ENCODE results near the gene SMPD3. TPM values are rescaled to one million over a fixed set of nuclear protein-coding genes. Genes with fewer than 3 reads are reported as not detected.

The SMPD3 gene
- total RNA-seq, 4 donors from 2014 or later, result 0.20 to 3.3 (median 0.63) TPM

DNA sequence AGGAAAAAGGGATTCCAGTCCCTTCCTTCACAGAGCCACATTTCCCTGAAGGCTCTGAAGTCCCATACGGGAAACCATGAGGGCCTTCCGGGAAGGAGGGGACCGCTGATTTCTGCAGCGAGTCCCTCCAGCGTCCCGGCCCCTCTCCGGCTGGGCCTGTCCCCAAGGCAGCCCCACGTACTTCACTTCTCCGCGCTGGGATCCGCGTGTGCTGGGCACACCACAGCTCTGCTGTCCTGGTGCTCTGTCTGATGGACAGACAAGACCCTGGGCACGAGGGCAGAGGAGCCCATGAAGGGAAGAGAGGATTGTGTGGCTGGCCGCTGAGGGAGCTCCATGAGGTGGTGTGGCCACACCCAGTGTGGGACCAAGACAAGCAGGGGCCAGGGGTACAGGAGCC, 80.4 kb downstream of the SMPD3 start:
- Histone ChIP-seq H3K27ac (no peak overlapping the region), H3K27me3 (peaks cover 0 to 26% of the 10 kb centered on the region in 2 donors), H3K4me1 (peaks cover 0 to 21% (median 8%) of the 10 kb centered on the region in 4 donors), H3K36me3 (no peaks in the 10 kb centered on the region), H3K4me3 (no peak overlapping the region), H3K9me3 (no peaks in the 10 kb centered on the region)
- WGBS, 2 donors, result 79 to 83% methylated on average over 14 of the region's 14 CpGs
- no peak for TF ChIP-seq EP300 (IDR thresholded peaks at IDR 0.05)
- TF ChIP-seq, protein P1, sequence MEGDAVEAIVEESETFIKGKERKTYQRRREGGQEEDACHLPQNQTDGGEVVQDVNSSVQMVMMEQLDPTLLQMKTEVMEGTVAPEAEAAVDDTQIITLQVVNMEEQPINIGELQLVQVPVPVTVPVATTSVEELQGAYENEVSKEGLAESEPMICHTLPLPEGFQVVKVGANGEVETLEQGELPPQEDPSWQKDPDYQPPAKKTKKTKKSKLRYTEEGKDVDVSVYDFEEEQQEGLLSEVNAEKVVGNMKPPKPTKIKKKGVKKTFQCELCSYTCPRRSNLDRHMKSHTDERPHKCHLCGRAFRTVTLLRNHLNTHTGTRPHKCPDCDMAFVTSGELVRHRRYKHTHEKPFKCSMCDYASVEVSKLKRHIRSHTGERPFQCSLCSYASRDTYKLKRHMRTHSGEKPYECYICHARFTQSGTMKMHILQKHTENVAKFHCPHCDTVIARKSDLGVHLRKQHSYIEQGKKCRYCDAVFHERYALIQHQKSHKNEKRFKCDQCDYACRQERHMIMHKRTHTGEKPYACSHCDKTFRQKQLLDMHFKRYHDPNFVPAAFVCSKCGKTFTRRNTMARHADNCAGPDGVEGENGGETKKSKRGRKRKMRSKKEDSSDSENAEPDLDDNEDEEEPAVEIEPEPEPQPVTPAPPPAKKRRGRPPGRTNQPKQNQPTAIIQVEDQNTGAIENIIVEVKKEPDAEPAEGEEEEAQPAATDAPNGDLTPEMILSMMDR (IDR thresholded peaks at IDR 0.05), result no peak
- TF ChIP-seq POLR2A (IDR thresholded peaks at IDR 0.05), result no peak
- no peak for DNase-seq (ENCODE audit: low spot score in 2 of 2)

DNA sequence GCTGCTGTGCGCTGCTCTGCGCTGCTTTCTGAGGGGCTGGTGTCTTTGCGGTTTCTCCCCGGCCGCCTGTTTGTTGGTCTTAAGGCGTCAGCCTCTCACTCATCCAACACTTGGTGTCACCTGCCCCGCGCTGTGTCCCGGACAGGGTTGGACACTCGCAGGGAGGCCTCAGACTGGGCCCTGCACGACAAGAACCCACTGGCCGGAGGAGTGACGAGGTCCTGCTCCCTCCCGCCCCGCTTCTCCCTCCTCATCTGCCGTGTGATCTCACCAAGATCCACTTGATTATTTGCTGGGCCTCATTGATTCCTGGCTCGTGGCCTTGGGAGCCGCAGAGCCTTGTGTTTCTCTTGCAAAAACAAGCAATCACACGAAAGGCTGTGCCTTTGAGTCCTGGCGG, 80.9 kb downstream of the SMPD3 start:
- no peak for TF ChIP-seq POLR2A (IDR thresholded peaks at IDR 0.05)
- no peak overlapping the region for H3K27ac ChIP-seq
- peaks cover 0 to 26% of the 10 kb centered on the region in 2 donors for H3K27me3 ChIP-seq
- H3K36me3 ChIP-seq, result no peaks in the 10 kb centered on the region
- H3K4me3 ChIP-seq, result no peak overlapping the region
- WGBS, 2 donors, result 75 to 78% methylated on average over 20 of the region's 20 CpGs
- no peak for DNase-seq (ENCODE audit: low spot score in 2 of 2)
- H3K4me1 ChIP-seq, result peaks cover 0 to 21% (median 8%) of the 10 kb centered on the region in 4 donors
- no peaks in the 10 kb centered on the region for H3K9me3 ChIP-seq

DNA sequence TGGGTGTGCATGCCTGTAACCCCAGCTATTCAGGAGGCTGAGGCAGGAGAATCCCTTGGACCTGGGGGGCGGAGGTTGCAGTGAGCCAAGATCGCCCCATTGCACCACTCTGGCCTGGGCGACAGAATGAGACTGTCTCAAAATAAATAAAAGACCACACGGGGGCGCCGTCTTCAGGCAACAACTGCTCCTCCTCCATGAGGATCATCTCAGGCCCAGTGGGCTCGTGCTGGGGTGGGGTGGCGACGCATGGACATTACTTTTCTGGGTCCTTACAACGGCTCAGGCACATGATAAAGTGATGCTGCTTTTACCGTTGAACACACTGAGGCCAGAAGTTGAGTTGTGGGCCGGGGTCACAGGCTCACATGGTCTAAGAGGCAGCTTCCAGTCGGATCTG, 81.3 kb downstream of the SMPD3 start:
- H3K27ac ChIP-seq, result no peak overlapping the region
- peaks cover 0 to 21% (median 8%) of the 10 kb centered on the region in 4 donors for H3K4me1 ChIP-seq
- no peak overlapping the region for H3K4me3 ChIP-seq
- H3K27me3 ChIP-seq, result peaks cover 0 to 26% of the 10 kb centered on the region in 2 donors
- no peaks in the 10 kb centered on the region for H3K9me3 ChIP-seq
- DNase-seq (ENCODE audit: low spot score in 2 of 2), result peak in 1 of 2 donors; percentile 41
- H3K36me3 ChIP-seq, result no peaks in the 10 kb centered on the region
- WGBS, 2 donors, result 30 to 47% methylated on average over 13 of the region's 13 CpGs
- no peak for TF ChIP-seq EP300 (IDR thresholded peaks at IDR 0.05)
- TF ChIP-seq, protein P1 (IDR thresholded peaks at IDR 0.05), result peak in 2 of 5 experiments; percentile 17 to 32

DNA sequence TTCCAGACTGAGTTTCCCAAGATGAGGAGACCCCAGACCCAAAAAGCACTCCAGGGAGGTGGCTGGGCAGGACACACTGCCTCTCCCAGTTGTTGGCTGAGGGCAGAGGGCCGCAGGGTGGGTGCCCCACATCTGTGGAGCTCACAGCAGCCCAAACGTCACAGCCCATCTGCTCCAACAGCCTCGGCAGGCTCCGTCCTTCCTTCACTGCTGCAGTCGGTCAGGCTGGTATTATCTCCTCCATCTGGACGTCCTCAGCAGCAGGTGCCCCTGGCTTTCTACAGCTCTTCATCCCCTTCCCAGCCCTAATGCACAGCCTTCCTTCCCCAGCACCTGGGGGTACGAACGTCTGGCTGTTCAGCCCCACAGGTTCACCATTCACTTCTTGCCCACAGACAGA, 82.2 kb downstream of the SMPD3 start:
- peaks cover 0 to 7% (median 0%) of the 10 kb centered on the region in 3 donors for H3K36me3 ChIP-seq
- TF ChIP-seq, protein P1 (IDR thresholded peaks at IDR 0.05), result no peak
- TF ChIP-seq EP300 (IDR thresholded peaks at IDR 0.05), result no peak
- no peak for TF ChIP-seq POLR2A (IDR thresholded peaks at IDR 0.05)
- H3K27ac ChIP-seq, result no peak overlapping the region
- 58 to 68% methylated on average over 8 of the region's 8 CpGs for WGBS, 2 donors
- no peaks in the 10 kb centered on the region for H3K9me3 ChIP-seq
- H3K4me1 ChIP-seq, result peaks cover 0 to 26% (median 8%) of the 10 kb centered on the region in 4 donors
- no peak for DNase-seq (ENCODE audit: low spot score in 2 of 2)
- no peak overlapping the region for H3K4me3 ChIP-seq
- H3K27me3 ChIP-seq, result peaks cover 0 to 26% of the 10 kb centered on the region in 2 donors

DNA sequence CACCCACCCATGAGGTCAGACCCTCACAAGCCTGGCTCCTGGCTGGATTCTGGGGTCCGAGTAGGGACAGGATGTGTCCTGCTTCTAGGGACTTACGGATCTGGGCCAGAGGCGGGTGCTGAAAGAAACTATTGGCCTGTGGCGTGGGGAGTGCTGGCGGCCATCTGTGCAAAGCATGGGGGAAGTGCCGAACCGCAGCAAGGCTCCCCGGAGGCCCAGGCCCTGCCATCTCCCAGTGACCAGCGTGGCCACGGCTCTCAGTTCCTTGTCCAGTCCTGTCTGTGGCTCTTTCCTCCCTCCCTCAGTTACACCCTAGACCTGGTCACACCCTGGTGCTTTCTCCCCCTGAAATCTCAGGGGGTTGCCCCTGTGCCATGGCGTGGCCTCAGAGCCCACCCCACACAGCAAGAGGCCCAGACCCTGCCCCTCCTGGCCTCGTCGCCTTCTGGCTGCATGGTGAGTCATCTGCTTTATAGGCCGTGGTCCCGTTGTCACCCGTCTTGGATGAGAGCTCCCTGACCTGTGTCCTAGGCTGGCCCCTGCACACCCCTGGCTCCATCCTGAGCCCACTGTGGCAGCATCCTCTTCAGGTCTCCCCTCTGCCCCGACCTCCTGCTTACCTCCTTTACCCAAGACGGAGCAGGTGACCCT, 83.0 kb downstream of the SMPD3 start:
- no peak for DNase-seq (ENCODE audit: low spot score in 2 of 2)
- H3K9me3 ChIP-seq, result no peaks in the 10 kb centered on the region
- TF ChIP-seq, protein P1 (IDR thresholded peaks at IDR 0.05), result no peak
- no peak for TF ChIP-seq EP300 (IDR thresholded peaks at IDR 0.05)
- TF ChIP-seq POLR2A (IDR thresholded peaks at IDR 0.05), result no peak
- H3K36me3 ChIP-seq, result peaks cover 0 to 15% (median 0%) of the 10 kb centered on the region in 3 donors
- no peak overlapping the region for H3K27ac ChIP-seq
- WGBS, 2 donors, result 46 to 60% methylated on average over 16 to 18 of the region's 18 CpGs
- peaks cover 0 to 26% (median 8%) of the 10 kb centered on the region in 4 donors for H3K4me1 ChIP-seq
- H3K4me3 ChIP-seq, result no peak overlapping the region
- H3K27me3 ChIP-seq, result peaks cover 0 to 26% of the 10 kb centered on the region in 2 donors
